NCI-H524 (cell line): ENCODE data around the gene ZNF629.

Experiments used
- DNase-seq, 2 experiments: peaks; one replicate each; lab custom pipeline; 2025; lab: John Stamatoyannopoulos, UW

Gene ZNF629

GRCh38 chr16:30767767-30768465, 19.1 kb downstream of the ZNF629 start:
- no peak for DNase-seq

GRCh38 chr16:30766933-30767284, 20.1 kb downstream of the ZNF629 start:
- no peak for DNase-seq

DNA sequence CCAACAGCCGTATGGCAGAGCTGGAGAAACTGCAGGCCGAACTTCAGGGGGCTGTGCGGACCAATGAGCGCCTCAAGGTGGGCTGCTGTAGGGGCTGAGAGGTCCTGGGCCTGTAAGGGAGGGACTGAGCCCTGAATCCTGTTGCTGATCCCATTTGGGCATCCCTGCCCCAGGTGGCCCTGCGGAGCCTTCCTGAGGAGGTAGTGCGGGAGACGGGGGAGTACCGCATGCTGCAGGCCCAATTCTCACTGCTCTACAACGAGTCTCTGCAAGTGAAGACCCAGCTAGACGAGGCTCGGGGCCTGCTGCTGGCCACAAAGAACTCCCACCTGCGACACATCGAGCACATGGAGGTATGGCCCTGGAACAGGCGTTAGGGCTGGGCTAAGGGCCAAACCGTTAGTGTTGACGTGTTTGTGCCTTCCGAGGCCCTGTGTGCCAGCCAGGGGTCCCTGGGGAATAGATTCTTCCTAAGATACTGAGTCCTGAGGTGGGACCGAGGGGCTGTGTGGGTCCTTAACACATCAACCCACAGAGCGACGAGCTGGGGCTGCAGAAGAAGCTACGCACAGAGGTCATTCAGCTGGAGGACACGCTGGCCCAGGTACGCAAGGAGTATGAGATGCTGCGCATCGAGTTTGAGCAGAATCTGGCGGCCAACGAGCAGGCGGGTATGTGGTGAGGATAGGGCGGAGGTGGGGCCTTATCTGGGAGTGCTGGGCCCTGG, 20.6 kb downstream of the ZNF629 start:
- DNase-seq: no peak

GRCh38 chr16:30764816-30765465, 22.1 kb downstream of the ZNF629 start:
- no peak for DNase-seq

DNA sequence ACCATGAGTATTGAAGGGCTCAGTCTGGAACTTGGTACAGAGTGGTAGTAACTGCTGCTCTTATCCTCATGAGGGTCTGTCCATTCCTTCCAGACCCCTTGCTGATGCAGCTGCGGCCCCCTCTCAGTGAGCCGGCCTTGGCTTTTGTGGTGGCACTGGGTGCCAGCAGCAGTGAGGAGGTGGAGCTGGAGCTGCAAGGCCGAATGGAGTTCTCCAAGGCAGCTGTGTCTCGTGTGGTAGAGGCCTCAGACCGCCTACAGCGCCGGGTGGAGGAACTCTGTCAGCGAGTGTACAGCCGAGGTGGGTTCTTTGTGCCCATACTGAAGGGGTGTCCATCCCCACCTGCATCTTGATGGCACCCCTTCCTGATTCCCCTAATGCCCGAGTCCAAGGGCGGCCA, 22.9 kb downstream of the ZNF629 start:
- no peak for DNase-seq

- no peak for DNase-seq
These were observed 23.8 kb downstream of the ZNF629 start for GRCh38 chr16:30762991-30763725.

DNA sequence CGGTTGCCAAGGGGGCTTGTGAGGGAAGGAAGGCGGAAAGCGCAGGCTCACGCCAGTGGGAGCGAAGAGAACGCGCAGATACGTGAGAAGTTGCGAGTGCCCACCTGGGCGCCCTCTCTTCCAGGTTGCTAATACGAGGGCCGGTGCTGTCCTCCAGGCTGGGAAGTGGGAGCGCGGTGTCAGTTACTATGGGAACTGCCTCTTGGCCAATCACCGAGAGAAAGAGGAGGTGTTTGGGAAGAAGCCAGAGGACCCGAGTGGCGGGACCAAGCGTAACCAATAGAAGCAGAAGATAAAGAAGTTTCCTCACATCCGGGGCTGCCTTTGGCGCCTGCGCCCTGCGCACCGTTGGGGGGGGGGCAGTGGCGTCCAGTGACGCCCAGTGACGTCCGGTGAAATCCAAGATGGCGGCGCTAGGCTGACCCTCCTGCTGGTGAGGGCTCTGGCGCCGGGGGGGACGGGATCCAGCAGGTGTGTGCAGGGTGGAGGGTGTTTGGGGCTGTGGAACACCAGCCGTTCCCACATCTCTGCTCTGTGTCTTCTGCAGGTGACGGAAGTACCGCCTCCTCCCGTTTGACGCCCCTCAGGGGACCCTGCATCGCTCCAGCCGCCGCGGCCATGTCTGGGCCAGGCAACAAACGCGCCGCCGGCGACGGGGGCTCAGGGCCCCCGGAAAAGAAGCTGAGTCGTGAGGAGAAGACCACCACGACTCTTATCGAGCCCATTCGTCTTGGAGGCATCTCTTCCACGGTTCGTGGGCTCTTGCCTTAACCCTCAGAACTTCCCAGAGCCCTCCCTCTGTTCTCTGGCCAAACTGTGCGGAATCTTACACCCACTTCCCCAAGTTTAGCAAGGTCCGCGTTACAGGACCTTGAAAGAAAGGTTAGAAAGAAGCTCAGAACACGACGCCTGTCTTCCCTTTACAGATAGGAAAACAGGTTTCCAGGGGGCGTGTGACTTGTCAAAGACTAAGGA, 24.8 kb downstream of the ZNF629 start, which contains the start of the genes CFAP119 and RNF40:
CFAP119 (minus strand) TSS at position 135 of the 975 bp plus-strand sequence. CDS start 314 bp downstream, outside the sequence.
RNF40 (plus strand) TSS at position 395 of the 975 bp plus-strand sequence; CDS start at position 619, 224 bp downstream.
- DNase-seq: peak; percentile 98 to 99

GRCh38 chr16:30761427-30761927, 25.5 kb downstream of the ZNF629 start:
- DNase-seq: peak; percentile 35 to 76

DNA sequence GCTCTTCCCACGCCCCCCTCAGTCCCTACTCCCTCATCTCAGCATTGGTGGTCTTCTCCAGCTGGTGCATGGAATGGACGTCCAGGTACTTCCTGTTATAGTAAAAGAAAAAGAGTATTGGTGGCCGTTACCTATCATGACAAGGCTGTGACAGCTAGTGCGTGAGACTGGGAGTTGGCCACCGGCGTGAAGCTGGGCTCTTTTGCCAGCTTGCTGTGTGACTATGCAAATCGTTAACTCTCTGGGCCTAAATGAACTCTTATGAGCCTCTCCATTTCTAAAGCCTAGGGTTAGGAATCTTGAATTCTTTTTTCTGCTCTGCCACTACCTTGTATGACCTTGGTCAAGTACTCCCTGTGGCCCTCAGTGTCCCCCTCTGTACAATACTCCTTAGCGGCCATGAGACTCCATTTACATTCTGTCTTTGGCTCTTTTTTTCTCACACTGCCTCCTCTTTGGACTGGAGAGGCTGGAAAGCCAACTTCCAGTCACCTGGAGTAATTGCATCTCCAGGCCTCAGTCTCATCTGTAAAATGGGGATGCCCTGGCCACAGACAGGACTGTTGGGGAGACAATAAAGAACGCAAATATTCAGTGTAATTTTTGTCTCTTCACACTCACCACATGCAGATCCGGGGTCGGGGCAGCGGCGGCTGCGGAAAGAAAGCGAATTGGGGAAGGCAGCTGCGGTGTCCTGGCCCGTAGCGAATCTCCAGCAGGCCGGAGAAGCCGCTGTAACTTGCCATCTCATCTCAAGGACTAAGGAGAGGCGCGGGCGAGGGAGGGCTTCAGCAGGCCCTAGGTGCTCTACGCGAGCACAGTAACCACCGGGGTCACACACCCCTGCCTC, 26.2 kb downstream of the ZNF629 start:
- DNase-seq: no peak

DNA sequence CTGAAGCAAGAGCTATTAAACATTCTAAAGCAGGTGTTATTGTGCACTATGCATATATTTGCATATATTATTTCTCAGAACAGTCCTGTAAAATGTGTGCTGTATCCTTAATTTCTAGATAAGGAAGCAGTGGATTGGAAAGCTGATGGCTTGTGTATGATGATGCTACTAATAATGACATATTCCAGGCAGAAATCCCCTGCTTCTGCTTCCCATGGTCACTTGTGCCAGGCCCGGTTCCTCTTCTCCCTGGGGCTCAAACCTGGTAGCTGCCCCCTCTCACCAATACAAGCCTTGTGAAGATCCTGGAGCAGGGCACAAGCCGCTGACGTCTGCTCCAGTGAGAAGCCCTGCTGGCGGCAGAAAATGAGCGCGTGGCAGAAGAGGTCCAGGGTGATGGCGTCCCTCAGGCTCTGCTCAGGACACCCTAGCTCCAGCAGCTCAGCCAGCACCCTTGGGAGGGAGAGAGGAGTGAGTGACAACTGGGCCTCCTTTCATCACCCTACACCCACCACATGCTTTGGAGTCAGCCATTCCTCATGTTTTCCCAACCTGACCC, 26.9 kb downstream of the ZNF629 start:
- DNase-seq: no peak

DNA sequence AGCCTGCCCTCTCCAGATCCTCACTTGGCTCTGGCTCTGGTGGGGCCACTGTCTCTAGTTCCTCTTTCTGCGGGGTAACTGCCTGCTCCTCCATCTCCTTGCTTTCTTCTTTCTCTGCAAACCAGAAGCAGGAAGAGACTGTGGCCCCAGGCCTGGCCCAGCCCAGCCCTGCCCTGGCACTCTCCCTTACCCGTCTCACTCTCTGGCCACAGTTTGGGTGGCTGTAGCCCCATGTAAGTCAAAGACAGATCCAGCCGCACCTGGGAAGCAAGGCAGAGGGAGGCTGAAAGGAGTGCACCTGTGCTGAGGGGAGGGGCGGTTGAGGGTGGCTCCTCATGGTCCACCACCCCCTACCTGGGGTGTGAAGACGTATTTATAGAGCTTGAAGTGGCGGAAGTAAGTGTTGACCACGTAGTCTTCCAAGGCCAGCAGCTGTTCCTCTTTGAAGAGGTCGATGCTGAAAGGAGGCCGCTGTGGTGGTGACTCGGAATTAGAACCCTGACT, 28.0 kb downstream of the ZNF629 start:
- no peak for DNase-seq

GRCh38 chr16:30757316-30757715, 29.7 kb downstream of the ZNF629 start:
- DNase-seq: no peak

DNA sequence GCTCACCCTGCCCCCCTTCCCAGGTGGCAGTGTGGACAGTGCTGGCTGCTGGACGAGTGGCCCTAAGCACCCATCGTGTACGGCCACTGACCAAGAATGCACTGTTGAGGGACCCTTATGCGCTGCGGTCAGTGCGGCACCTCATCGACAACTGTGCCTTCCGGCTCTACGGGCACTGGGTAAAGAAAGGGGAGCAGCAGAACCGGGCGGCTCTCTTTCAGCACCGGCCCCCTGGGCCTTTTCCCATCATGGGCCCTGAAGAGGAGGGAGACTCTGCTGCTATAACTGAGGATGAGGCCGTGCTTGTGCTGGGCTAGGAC, 30.3 kb downstream of the ZNF629 start:
- no peak for DNase-seq

- DNase-seq: no peak
These were observed 30.8 kb downstream of the ZNF629 start for GRCh38 chr16:30755955-30756780.

GRCh38 chr16:30753596-30753995, 33.4 kb downstream of the ZNF629 start:
- no peak for DNase-seq

DNA sequence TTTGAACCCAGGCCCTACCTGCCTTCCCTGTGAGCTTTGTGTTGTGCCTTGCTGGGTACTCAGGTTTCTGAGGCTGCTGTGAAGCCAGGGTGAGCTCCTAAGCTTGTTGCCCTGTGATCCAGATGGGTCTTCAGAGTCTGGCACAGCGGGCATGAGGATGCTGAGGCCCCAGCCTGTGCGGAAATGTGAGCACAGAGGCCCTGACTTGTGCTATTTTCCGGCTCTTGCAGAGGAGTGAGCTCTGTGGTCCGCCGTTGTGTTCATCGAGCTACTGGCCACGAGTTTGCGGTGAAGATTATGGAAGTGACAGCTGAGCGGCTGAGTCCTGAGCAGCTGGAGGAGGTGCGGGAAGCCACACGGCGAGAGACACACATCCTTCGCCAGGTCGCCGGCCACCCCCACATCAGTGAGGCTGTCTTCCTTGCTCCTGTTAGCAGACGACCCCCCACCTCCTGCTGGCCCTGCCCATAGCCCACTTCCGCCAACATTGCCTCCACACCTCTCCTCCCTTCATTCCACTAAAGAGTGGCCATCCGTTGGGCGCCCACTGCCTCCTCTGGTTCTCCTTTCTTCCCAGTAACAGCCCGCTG, 36.0 kb downstream of the ZNF629 start:
- no peak for DNase-seq

GRCh38 chr16:30750201-30750600, 36.8 kb downstream of the ZNF629 start:
- no peak for DNase-seq
